H7 (cell line): ENCODE measurements around the gene PKNOX2. TPM values are rescaled to one million over a fixed set of nuclear protein-coding genes. Genes with fewer than 3 reads are reported as not detected.

Experiments
- DNase-seq: peaks from one replicate; pipeline ENCODE4 v3.0.0; 2012
- H3K27me3 ChIP-seq: 2 replicates; pipeline ENCODE4 v1.6.0; 2011; ENCODE audit warnings: mild to moderate bottlenecking, low read length; ENCODE audit not compliant: control insufficient read depth, insufficient read depth
- H3K36me3 ChIP-seq: replicated peaks from 2 replicates; pipeline ENCODE4 v1.5.1; 2011; ENCODE audit warnings: low read length; ENCODE audit not compliant: control insufficient read depth, insufficient read depth
- H3K4me3 ChIP-seq: 2 replicates; pipeline ENCODE4 v1.5.1; 2011; ENCODE audit warnings: low read depth, mild to moderate bottlenecking, control low read depth, low read length, moderate library complexity; ENCODE audit not compliant: insufficient read depth
- total RNA-seq: library from RNA; depleted of rRNA; stranded (reverse); fragments of >200 nt; shearing (Covaris generic); gene quantifications from 2 replicates; pipeline ENCODE4 v1.2.3, GENCODE V29; 2014

PKNOX2 gene
- total RNA-seq, 1 experiment from 2014 or later = 1.6 TPM

DNA sequence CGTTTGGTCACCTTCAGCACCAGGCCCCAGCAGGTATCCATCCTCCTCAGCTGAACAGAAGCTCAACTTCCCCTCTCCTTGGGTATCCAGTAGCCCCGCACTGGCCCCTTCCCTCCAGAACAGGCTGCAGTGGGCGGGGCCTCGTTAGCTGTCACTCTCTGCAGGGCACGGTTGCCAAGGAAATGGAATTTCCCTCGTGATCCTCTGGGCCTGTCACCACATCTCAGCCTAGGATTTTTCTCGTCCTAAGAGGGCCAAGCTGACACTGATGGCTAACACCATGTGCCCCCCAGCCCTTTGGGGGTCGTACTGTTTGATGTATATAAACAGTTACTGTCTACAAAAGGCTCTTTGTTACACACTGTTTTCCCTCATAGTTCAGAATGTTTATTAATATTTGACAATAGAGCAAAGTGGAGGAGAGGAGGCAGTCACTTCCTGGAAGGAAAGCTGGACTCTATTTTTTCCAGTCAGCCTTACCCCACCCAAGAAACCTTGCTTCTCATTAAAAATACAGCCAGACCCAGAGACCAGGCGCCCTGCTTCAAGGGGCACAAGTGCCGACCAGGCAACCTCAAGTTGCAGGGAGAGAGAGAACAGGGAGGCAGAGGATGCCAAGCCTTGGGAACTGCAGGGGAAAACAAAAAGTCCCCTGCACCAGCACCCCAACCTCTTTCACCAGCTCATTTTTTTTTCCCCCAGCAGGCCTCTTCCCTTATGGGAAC is 287.0 kb downstream of the PKNOX2 start:
- DNase-seq = peak; percentile 90

GRCh38 chr11:125452125-125452470 is 287.5 kb downstream of the PKNOX2 start:
- no peaks in the 10 kb centered on the region for H3K36me3 ChIP-seq
- H3K4me3 ChIP-seq = no peak overlapping the region
- no peaks in the 10 kb centered on the region for H3K27me3 ChIP-seq
- DNase-seq = no peak

More for the DNA sequence above, 287.0 kb downstream of the PKNOX2 start:
- no peaks in the 10 kb centered on the region for H3K27me3 ChIP-seq
- no peak overlapping the region for H3K4me3 ChIP-seq
- no peaks in the 10 kb centered on the region for H3K36me3 ChIP-seq

DNA sequence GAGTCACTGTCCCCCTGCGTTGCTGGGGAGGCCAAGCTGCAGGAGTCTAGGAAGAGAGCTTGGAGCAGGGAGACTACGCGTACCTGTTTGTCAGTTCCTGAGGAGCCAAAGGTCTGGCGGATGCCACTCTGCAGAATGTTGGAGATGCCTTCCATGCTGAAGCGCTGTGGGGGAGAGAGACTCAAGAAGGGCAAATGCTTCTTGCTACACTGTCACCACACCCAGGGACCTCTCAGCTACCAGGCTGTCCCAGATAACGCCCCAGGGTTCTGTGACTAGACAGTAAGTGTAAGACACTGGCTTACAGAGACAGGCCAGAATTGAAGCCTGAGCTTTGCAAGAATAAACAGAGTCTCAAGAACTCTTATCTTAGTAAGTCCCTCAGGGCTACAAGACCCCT is 289.5 kb downstream of the PKNOX2 start:
- Histone ChIP-seq H3K36me3 (no peaks in the 10 kb centered on the region), H3K4me3 (no peak overlapping the region), H3K27me3 (no peaks in the 10 kb centered on the region)
- no peak for DNase-seq

- H3K36me3 ChIP-seq = no peaks in the 10 kb centered on the region
- no peaks in the 10 kb centered on the region for H3K27me3 ChIP-seq
- H3K4me3 ChIP-seq = no peak overlapping the region
- DNase-seq = no peak
Observed at GRCh38 chr11:125455851-125456250, 291.3 kb downstream of the PKNOX2 start.

DNA sequence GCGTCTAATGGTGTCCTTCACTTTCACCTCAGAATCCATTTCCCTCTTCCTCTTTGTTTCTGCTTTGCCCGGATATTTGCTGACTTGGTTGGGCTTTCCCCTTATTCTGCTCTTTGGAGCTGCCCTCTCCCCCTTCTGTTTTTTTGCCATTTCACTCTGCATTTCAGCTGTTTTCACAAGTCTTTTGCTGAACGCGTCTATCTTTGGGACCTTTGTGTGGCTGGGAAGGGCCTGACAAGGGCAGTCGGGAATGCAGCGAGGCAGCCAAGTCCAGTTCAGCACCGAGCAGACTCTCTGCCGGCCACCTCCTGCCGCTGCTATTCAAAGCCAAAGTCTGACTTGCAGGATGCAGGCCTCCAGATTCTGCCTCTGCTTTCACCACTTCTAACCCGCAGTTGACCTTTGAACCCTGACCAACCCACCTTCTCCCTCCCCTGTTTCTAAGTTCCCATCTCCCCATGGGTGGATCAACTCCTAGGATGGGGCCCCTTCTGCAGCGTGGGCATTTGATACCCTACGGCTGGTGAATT is 293.3 kb downstream of the PKNOX2 start:
- no peaks in the 10 kb centered on the region for H3K27me3 ChIP-seq
- no peaks in the 10 kb centered on the region for H3K36me3 ChIP-seq
- H3K4me3 ChIP-seq = no peak overlapping the region
- peak; percentile 54 for DNase-seq

DNA sequence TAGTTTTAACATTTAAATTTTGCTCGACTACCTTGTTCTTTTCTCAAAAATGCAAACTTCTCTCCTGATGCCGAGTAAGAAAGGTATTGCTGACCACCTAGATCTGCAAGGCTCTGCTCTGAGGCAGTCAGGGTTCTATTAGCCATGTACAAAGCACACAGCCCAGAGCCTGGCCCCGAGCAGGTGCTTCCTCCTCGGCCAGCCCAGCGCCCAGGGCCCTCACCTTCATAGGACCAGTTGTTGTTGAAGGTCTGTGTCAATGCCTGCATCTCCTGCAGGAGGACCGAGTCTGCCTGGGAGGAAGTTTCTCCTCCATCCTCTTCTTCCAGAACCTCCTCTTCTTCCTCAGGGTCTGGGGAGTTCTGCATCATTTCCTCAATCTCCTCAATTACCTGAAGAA is 295.7 kb downstream of the PKNOX2 start:
- no peaks in the 10 kb centered on the region for H3K36me3 ChIP-seq
- H3K27me3 ChIP-seq = no peaks in the 10 kb centered on the region
- no peak for DNase-seq
- H3K4me3 ChIP-seq = no peak overlapping the region

GRCh38 chr11:125463590-125464269 is 299.2 kb downstream of the PKNOX2 start:
- H3K4me3 ChIP-seq = no peak overlapping the region
- no peak for DNase-seq
- H3K27me3 ChIP-seq = no peaks in the 10 kb centered on the region
- H3K36me3 ChIP-seq = no peaks in the 10 kb centered on the region

DNA sequence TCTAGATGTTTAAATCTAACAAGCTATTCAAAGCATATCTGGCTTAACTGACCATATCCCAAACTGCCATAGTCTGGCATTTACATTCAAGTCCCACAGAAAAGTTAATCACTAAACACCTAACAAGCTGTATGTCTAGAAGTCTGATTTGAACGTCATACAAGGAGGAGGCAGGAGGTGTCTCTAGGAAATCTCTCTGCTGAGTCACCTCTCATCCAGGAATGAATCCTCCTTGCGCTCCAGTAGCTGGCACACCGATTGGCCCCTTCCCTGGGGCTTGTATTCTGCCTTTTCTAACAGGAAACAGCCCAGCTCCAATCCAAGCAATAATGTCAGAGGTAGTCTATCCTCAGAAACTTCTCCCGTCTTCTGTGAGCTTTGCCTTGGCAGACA is 299.7 kb downstream of the PKNOX2 start:
- Histone ChIP-seq H3K4me3 (no peak overlapping the region), H3K36me3 (no peaks in the 10 kb centered on the region), H3K27me3 (no peaks in the 10 kb centered on the region)
- DNase-seq = no peak

DNA sequence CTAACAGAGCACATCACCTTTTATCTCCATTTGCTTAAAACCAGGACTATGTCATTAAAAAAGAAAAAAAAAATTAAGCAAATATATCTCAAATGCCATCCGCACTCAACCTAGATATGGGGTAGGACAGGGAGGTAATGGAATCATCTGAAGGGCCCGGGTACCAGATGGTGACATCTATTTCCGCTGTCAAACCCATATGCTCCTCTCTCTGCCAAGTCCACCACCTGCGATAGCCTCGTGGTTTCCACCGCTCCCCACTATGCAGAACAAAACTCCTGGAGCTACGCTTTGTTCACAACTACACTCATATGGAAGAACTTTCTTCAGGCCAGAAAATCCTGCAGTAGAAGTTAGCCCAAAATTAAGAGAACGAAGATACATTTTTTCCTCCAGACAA is 300.1 kb downstream of the PKNOX2 start:
- no peaks in the 10 kb centered on the region for H3K27me3 ChIP-seq
- H3K36me3 ChIP-seq = no peaks in the 10 kb centered on the region
- no peak for DNase-seq
- no peak overlapping the region for H3K4me3 ChIP-seq

GRCh38 chr11:125465255-125465654 is 300.7 kb downstream of the PKNOX2 start:
- H3K27me3 ChIP-seq = no peaks in the 10 kb centered on the region
- H3K4me3 ChIP-seq = no peak overlapping the region
- no peaks in the 10 kb centered on the region for H3K36me3 ChIP-seq
- DNase-seq = peak; percentile 68

GRCh38 chr11:125465701-125466100 is 301.1 kb downstream of the PKNOX2 start:
- no peak overlapping the region for H3K4me3 ChIP-seq
- DNase-seq = no peak
- H3K27me3 ChIP-seq = no peaks in the 10 kb centered on the region
- no peaks in the 10 kb centered on the region for H3K36me3 ChIP-seq

GRCh38 chr11:125468025-125468424 is 303.5 kb downstream of the PKNOX2 start:
- Histone ChIP-seq H3K27me3 (no peaks in the 10 kb centered on the region), H3K4me3 (no peak overlapping the region), H3K36me3 (no peaks in the 10 kb centered on the region)
- no peak for DNase-seq

GRCh38 chr11:125468852-125469251 is 304.3 kb downstream of the PKNOX2 start:
- DNase-seq = no peak

GRCh38 chr11:125470355-125470754 is 305.8 kb downstream of the PKNOX2 start:
- H3K27me3 ChIP-seq = no peaks in the 10 kb centered on the region
- H3K4me3 ChIP-seq = no peak overlapping the region
- no peaks in the 10 kb centered on the region for H3K36me3 ChIP-seq
- DNase-seq = no peak

More at GRCh38 chr11:125468852-125469251, 304.3 kb downstream of the PKNOX2 start:
- Histone ChIP-seq H3K4me3 (no peak overlapping the region), H3K27me3 (no peaks in the 10 kb centered on the region), H3K36me3 (no peaks in the 10 kb centered on the region)

- DNase-seq = no peak
- Histone ChIP-seq H3K27me3 (no peaks in the 10 kb centered on the region), H3K4me3 (no peak overlapping the region), H3K36me3 (no peaks in the 10 kb centered on the region)
Observed at GRCh38 chr11:125476721-125477120, 312.2 kb downstream of the PKNOX2 start.
